Coronary artery (tissue), 2 donors: ENCODE data around the gene SLC25A6.
"Not testable (repeated sequence)": the region's sequence is repeated elsewhere in the genome, so short reads cannot be mapped to it uniquely, and the experiment has no call there.

Experiments
- DNase-seq: peaks from one replicate; pipeline ENCODE4 v3.0.0-alpha.2; 2017; ENCODE audit warnings: low spot score
- H3K27ac ChIP-seq, 2 donors: fragments of 200-600 bp; sonication (generic); one replicate each; pipeline ENCODE4 v1.5.1; 2016 to 2019
- H3K4me3 ChIP-seq: fragments of 200-600 bp; sonication (generic); 2 replicates; pipeline ENCODE4 v1.5.1; 2016; ENCODE audit warnings: mild to moderate bottlenecking, moderate library complexity
- TF ChIP-seq, protein P1 (sequence below): fragments of 200-600 bp; sonication (generic); IDR thresholded peaks from one replicate; pipeline ENCODE4 v1.5.1; 2019; ENCODE audit warnings: antibody characterized with exemption

The SLC25A6 gene

DNA sequence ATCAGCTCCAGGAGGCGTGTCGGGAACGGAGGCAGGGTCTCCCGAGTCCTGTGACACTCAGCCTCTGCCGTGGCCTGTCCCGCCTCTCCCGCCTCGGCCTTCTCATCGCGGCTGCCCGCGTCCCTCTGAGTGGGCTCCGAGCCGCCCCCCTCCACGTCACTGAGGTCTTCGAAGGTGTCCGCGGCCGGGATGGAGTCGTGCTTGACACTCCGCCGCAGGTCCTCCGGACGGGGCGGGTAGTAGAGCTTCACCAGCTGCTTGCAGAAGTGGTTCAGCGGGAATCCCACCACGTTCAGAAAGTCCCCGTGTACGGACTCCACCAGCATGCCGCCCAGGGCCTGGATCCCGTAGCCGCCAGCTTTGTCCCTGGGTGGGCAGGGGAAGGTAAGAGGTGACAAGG lies 35.8 kb upstream of the SLC25A6 start:
- TF ChIP-seq, protein P1, sequence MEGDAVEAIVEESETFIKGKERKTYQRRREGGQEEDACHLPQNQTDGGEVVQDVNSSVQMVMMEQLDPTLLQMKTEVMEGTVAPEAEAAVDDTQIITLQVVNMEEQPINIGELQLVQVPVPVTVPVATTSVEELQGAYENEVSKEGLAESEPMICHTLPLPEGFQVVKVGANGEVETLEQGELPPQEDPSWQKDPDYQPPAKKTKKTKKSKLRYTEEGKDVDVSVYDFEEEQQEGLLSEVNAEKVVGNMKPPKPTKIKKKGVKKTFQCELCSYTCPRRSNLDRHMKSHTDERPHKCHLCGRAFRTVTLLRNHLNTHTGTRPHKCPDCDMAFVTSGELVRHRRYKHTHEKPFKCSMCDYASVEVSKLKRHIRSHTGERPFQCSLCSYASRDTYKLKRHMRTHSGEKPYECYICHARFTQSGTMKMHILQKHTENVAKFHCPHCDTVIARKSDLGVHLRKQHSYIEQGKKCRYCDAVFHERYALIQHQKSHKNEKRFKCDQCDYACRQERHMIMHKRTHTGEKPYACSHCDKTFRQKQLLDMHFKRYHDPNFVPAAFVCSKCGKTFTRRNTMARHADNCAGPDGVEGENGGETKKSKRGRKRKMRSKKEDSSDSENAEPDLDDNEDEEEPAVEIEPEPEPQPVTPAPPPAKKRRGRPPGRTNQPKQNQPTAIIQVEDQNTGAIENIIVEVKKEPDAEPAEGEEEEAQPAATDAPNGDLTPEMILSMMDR: no peak
- no peak for DNase-seq
- Histone ChIP-seq H3K27ac (no peak overlapping the region), H3K4me3 (no peak overlapping the region)

DNA sequence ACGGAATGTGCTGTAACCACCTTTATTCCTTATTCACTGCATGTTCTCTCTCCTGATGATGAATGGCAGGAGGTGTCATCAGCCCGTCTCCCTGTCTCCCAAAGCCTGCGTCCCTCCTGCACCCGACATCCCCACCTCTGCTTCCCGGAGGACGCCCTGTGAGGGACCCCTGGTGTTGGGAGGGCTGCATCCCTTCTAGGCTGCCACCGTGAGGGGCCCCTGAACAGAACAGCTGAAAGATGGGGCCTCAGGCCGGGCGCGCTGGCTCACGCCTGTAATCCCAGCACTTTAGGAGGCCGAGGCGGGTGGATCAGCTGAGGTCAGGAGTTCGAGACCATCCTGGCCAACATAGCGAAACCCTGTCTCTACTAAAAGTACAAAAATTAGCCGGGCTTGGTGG lies 34.4 kb upstream of the SLC25A6 start:
- not testable (repeated sequence) for H3K4me3 ChIP-seq, DNase-seq, H3K27ac ChIP-seq

DNA sequence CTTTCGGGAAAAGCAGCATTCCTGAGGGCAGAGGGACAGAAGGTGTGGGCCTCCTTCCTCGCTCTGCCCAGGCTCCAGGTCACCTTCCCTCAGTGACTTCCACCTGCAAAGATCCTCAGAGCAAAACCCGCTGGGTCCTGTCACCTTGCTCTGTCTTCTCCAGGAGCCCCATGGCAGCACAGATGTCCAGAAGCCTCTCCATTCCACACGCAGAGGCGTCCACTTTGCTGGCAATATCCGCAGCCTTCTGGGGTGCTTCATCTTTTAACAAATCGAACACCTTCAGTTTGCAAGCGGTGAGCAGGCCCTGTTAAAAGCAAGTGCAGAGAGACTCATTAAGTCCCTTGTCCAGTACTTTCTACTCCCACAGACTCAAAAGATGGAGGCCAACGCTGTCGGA lies 33.5 kb upstream of the SLC25A6 start:
- Histone ChIP-seq H3K4me3 (no peak overlapping the region), H3K27ac (no peak overlapping the region)
- TF ChIP-seq, protein P1: no peak
- DNase-seq: no peak

DNA sequence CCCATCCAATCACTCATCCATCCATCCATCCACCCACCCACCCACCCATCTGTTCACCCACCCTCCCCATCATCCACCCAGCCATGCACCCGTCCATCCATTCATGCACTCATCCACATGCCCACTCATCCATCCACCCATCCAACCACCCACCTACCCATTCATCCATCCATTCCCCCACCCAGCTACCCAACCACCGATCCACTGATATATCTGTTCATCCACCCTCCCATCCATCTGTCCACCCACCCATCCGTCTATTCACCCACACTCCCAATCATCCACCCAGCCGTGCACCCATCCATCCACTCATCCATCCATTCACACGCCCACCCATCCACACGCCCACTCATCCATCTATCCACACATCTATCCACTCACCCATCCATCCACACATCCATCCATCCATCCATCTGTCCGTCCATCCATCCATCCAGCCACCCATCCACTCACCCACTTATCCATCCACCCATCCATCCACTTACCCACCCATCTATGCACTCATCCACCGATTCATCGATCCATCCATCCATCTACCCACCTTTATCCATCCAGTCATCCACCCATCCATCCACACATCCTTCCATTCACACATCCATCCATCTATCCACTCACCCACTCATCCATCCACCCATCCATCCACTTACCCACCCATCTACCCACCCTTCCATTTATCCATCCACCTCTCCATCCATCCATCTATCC lies 32.4 kb upstream of the SLC25A6 start:
- Histone ChIP-seq H3K27ac (no peak overlapping the region), H3K4me3 (no peak overlapping the region)
- no peak for DNase-seq
- TF ChIP-seq, protein P1: no peak

- H3K4me3 ChIP-seq: no peak overlapping the region
- H3K27ac ChIP-seq: no peak overlapping the region
- no peak for DNase-seq
- TF ChIP-seq, protein P1: no peak
These were observed 31.3 kb upstream of the SLC25A6 start for GRCh38 chrX:1423215-1423614.

- DNase-seq: no peak
- TF ChIP-seq, protein P1: no peak
- Histone ChIP-seq H3K4me3 (no peak overlapping the region), H3K27ac (no peak overlapping the region)
These were observed 30.2 kb upstream of the SLC25A6 start for GRCh38 chrX:1422135-1422465.

GRCh38 chrX:1421433-1422134 lies 29.7 kb upstream of the SLC25A6 start:
- TF ChIP-seq, protein P1: no peak
- Histone ChIP-seq H3K27ac (no peak overlapping the region), H3K4me3 (no peak overlapping the region)
- DNase-seq: no peak
